B cell (primary cell): ENCODE results near the gene KLHL26. TPM values are rescaled to one million over a fixed set of nuclear protein-coding genes. Genes with fewer than 3 reads are reported as not detected.

Experiments
- ATAC-seq: fragments of 200-7000 bp; cut with Tn5 transposase; one replicate; pipeline ENCODE4 v1.10.0; 2021; ENCODE audit warnings: low read depth, mild to moderate bottlenecking, moderate number of reproducible peaks, moderate library complexity
- CTCF ChIA-PET: fragments of 350-600 bp; sonication (Branson Sonifier 250); formaldehyde crosslinking; loops from one replicate; lab custom pipeline; 2021; ENCODE audit warnings: antibody characterized with exemption, inconsistent platforms; lab: Charles Lee
- POLR2A ChIA-PET: fragments of 350-600 bp; sonication (Branson Sonifier 250); formaldehyde crosslinking; loops from one replicate; lab custom pipeline; 2021; ENCODE audit warnings: antibody characterized with exemption; lab: Charles Lee
- DNase-seq: peaks from one replicate; pipeline ENCODE4 v3.0.0; 2013
- H2AFZ ChIP-seq: 2 replicates; pipeline ENCODE4 v1.6.1; 2012; ENCODE audit warnings: mild to moderate bottlenecking, low read depth, low read length; ENCODE audit not compliant: insufficient read depth, poor library complexity, severe bottlenecking
- H3K27ac ChIP-seq, 2 donors: 1 replicate in 1 of 2; 2 replicates in 1 of 2; pipeline ENCODE4 v1.5.1; 2012 to 2013; ENCODE audit warnings: low read length in 2 of 2, mild to moderate bottlenecking in 2 of 2, moderate library complexity in 1 of 2
- H3K27me3 ChIP-seq, 4 experiments: fragments of 200-600 bp in 1 of 4; sonication (generic) in 1 of 4; replicated peaks in 1 of 4; 1 replicate in 2 of 4; 2 replicates in 2 of 4; pipeline versions ENCODE4 v1.6.1 to v1.7.0; 2013 to 2016; ENCODE audit warnings: low read length in 3 of 4, mild to moderate bottlenecking in 2 of 4, mixed read lengths in 1 of 4, moderate library complexity in 1 of 4; ENCODE audit not compliant: insufficient read depth in 4 of 4, control insufficient read depth in 3 of 4; ENCODE audit errors: control extremely low read depth in 1 of 4
- H3K36me3 ChIP-seq, 2 experiments: replicated peaks in 1 of 2; 1 replicate in 1 of 2; 2 replicates in 1 of 2; pipeline versions ENCODE4 v1.6.1 to v1.7.1; 2013; ENCODE audit warnings: low read length in 1 of 2; ENCODE audit not compliant: insufficient read depth in 2 of 2, control insufficient read depth in 1 of 2; ENCODE audit errors: control extremely low read depth in 1 of 2, extremely low read depth in 1 of 2
- H3K4me1 ChIP-seq, 2 donors: fragments of 200-600 bp in 1 of 2; sonication (generic) in 1 of 2; 1 replicate in 1 of 2; 2 replicates in 1 of 2; pipeline versions ENCODE4 v1.5.1 to v1.6.1; 2013 to 2017; ENCODE audit warnings: low read length in 2 of 2; ENCODE audit not compliant: control insufficient read depth in 2 of 2, insufficient read depth in 2 of 2
- H3K4me2 ChIP-seq: replicated peaks from 2 replicates; pipeline ENCODE3; 2012; ENCODE audit warnings: mild to moderate bottlenecking, low read depth, low read length; ENCODE audit not compliant: poor library complexity, severe bottlenecking
- H3K4me3 ChIP-seq, 5 experiments: fragments of 200-600 bp in 1 of 5; sonication (generic) in 1 of 5; 1 replicate in 3 of 5; 2 replicates in 2 of 5; pipeline versions ENCODE4 v1.5.1 to v1.7.0; 2011 to 2016; ENCODE audit warnings: low read length in 4 of 5, mild to moderate bottlenecking in 4 of 5, low read depth in 2 of 5, control low read depth in 1 of 5, moderate library complexity in 1 of 5; ENCODE audit not compliant: insufficient read depth in 1 of 5; ENCODE audit errors: control extremely low read depth in 1 of 5, extremely low read depth in 1 of 5
- H3K79me2 ChIP-seq: fragments of 200-600 bp; sonication (generic); one replicate; pipeline ENCODE4 v1.6.0; 2016; ENCODE audit warnings: low read length; ENCODE audit not compliant: control insufficient read depth, insufficient read depth
- H3K9ac ChIP-seq: fragments of 200-600 bp; sonication (generic); 2 replicates; pipeline ENCODE4 v1.6.1; 2017; ENCODE audit warnings: mild to moderate bottlenecking, low read length, moderate library complexity
- H3K9me3 ChIP-seq, 3 donors: one replicate each; pipeline versions ENCODE4 v1.6.1 to v1.7.1; 2013; ENCODE audit warnings: low read length in 2 of 3; ENCODE audit not compliant: control insufficient read depth in 2 of 3, insufficient read depth in 1 of 3; ENCODE audit errors: control extremely low read depth in 1 of 3
- H4K20me1 ChIP-seq: 2 replicates; pipeline ENCODE4 v1.6.0; 2012; ENCODE audit warnings: mild to moderate bottlenecking, low read length; ENCODE audit not compliant: insufficient read depth, control insufficient read depth, poor library complexity, severe bottlenecking
- H3K27ac Mint-ChIP-seq: one replicate; pipeline ENCODE4 v1.8.0; 2021; ENCODE audit warnings: mixed read lengths
- H3K27me3 Mint-ChIP-seq: one replicate; pipeline ENCODE4 v1.8.0; 2021; ENCODE audit warnings: mixed read lengths
- H3K4me1 Mint-ChIP-seq: one replicate; pipeline ENCODE4 v1.8.0; 2021; ENCODE audit warnings: mixed read lengths
- H3K4me3 Mint-ChIP-seq: one replicate; pipeline ENCODE4 v1.8.0; 2021; ENCODE audit warnings: mixed read lengths
- H3K9me3 Mint-ChIP-seq: one replicate; pipeline ENCODE4 v1.8.0; 2022; ENCODE audit warnings: mixed read lengths; ENCODE audit not compliant: insufficient read depth
- EZH2 ChIP-seq: IDR thresholded peaks from 2 replicates; pipeline ENCODE4 v1.6.1; 2012; ENCODE audit warnings: borderline replicate concordance, low read depth, mild to moderate bottlenecking, moderate library complexity, low read length; ENCODE audit not compliant: insufficient read depth, poor library complexity, severe bottlenecking
- WGBS: methylation state at CpG from one replicate; pipeline ENCODE4 v1.1.5; 2013; ENCODE audit warnings: missing lambda C conversion rate; ENCODE audit not compliant: insufficient coverage; 5-methylcytosine and 5-hydroxymethylcytosine counted together
- intact Hi-C: fragments of 100-400 bp; cut with micrococcal nuclease; formaldehyde crosslinking; loops from one replicate; pipeline ENCODE4 v1.10.0; 2022
- polyA plus RNA-seq: library from polyadenylated mRNA; depleted of rRNA; stranded (reverse); fragments of >200 nt; gene quantifications from 2 replicates; pipeline ENCODE4 v1.2.3, GENCODE V29; 2012
- total RNA-seq, 2 donors: library from RNA; stranded (reverse); fragments of 120-200 nt in 1 of 2; gene quantifications; 1 replicate in 1 of 2; 2 replicates in 1 of 2; pipeline versions ENCODE4 v1.2.3 to v1.2.4, GENCODE V29; 2013 to 2022
- TF ChIP-seq, protein P1 (sequence below): fragments of 200-600 bp; IDR thresholded peaks from one replicate; pipeline ENCODE4 v1.8.0; 2022; ENCODE audit warnings: antibody characterized with exemption, mild to moderate bottlenecking

KLHL26 gene
- total and polyA plus RNA-seq, 2 donors (not counting 1 experiment from before 2014, with no cell fraction given): 5.0 to 14.6 TPM

GRCh38 chr19:18651733-18652132 is 14.9 kb downstream of the KLHL26 start:
- Mint-ChIP-seq H3K9me3 (no peaks in the 10 kb centered on the region), H3K4me3 (no peak overlapping the region), H3K27ac (no peak overlapping the region), H3K4me1 (peaks cover 23% of the 10 kb centered on the region), H3K27me3 (no peaks in the 10 kb centered on the region)
- Histone ChIP-seq H3K79me2 (peaks cover 43% of the 10 kb centered on the region), H3K4me1 (peaks cover 19 to 22% of the 10 kb centered on the region in 2 donors), H3K9ac (no peak overlapping the region), H3K27me3 (no peaks in the 10 kb centered on the region), H3K36me3 (no peaks in the 10 kb centered on the region), H3K27ac (no peak overlapping the region), H3K4me2 (no peak overlapping the region), H4K20me1 (peaks cover 52% of the 10 kb centered on the region), H3K9me3 (no peaks in the 10 kb centered on the region), H2AFZ (no peak overlapping the region), H3K4me3 (no peak overlapping the region)
- CTCF ChIA-PET: no interaction called here
- intact Hi-C loops: no loop called here
- DNase-seq (no peak), ATAC-seq (no peak)
- WGBS: 87% methylated on average over 6 of the region's 6 CpGs
- TF ChIP-seq EZH2: no peak
- TF ChIP-seq, protein P1, sequence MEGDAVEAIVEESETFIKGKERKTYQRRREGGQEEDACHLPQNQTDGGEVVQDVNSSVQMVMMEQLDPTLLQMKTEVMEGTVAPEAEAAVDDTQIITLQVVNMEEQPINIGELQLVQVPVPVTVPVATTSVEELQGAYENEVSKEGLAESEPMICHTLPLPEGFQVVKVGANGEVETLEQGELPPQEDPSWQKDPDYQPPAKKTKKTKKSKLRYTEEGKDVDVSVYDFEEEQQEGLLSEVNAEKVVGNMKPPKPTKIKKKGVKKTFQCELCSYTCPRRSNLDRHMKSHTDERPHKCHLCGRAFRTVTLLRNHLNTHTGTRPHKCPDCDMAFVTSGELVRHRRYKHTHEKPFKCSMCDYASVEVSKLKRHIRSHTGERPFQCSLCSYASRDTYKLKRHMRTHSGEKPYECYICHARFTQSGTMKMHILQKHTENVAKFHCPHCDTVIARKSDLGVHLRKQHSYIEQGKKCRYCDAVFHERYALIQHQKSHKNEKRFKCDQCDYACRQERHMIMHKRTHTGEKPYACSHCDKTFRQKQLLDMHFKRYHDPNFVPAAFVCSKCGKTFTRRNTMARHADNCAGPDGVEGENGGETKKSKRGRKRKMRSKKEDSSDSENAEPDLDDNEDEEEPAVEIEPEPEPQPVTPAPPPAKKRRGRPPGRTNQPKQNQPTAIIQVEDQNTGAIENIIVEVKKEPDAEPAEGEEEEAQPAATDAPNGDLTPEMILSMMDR: no peak
- POLR2A ChIA-PET: interaction anchor here (0.6 to 0.7 kb wide), 3 partner anchors 12 to 1977 kb away, joined by 3 to 7 read pairs (median 4); no protein-coding TSS in a partner anchor

DNA sequence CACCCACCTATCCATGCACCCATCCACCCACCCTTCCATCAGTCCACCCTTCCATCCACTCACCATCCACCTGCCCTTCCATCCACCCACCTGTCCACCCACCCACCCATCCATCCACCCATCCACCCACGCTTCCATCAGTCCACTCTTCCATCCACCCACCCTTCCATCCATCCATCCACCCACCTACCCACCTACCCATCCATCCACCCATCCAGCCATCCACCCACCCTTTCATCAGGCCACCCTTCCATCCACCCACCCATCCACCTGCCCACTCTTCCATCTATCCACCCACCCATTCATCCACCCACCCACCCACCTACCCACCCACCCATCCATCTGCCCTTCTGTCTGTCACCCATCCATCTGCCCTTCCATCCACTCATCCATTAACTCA is 17.0 kb downstream of the KLHL26 start:
- TF ChIP-seq, protein P1: no peak
- no peak for TF ChIP-seq EZH2
- Histone ChIP-seq H3K27me3 (no peaks in the 10 kb centered on the region), H3K27ac (no peak overlapping the region), H3K9me3 (no peaks in the 10 kb centered on the region), H4K20me1 (peaks cover 42% of the 10 kb centered on the region), H3K4me2 (no peak overlapping the region), H3K4me1 (peaks cover 16 to 19% of the 10 kb centered on the region in 2 donors), H3K4me3 (no peak overlapping the region), H2AFZ (no peak overlapping the region), H3K36me3 (no peaks in the 10 kb centered on the region), H3K9ac (no peak overlapping the region), H3K79me2 (peaks cover 44% of the 10 kb centered on the region)
- DNase-seq (no peak), ATAC-seq (no peak)
- ChIA-PET POLR2A (no interaction called here), CTCF (no interaction called here)
- H3K4me3 Mint-ChIP-seq: no peak overlapping the region
- no peaks in the 10 kb centered on the region for H3K9me3 Mint-ChIP-seq
- H3K27ac Mint-ChIP-seq: no peak overlapping the region
- no peaks in the 10 kb centered on the region for H3K27me3 Mint-ChIP-seq
- intact Hi-C loops: no loop called here
- 100% methylated on average over 1 of the region's 1 CpG for WGBS
- H3K4me1 Mint-ChIP-seq: peaks cover 36% of the 10 kb centered on the region
